SK-N-MC (cell line): ENCODE measurements around the gene ANKMY1.

Source experiments
- EZH2 ChIP-seq: fragments of 200-600 bp; sonication (generic); IDR thresholded peaks from one replicate; pipeline ENCODE4 v1.6.1; 2017; ENCODE audit warnings: antibody characterized with exemption
- FOXP2 ChIP-seq: optimal IDR thresholded peaks from 2 replicates; pipeline ENCODE3; 2011; ENCODE audit warnings: mild to moderate bottlenecking, moderate library complexity; ENCODE audit not compliant: insufficient read depth; ENCODE audit errors: extremely low read length, control extremely low read depth
- POLR2AphosphoS5 ChIP-seq: IDR thresholded peaks from 2 replicates; pipeline ENCODE4 v1.6.1; 2012; ENCODE audit warnings: mild to moderate bottlenecking, low read depth, low read length, borderline replicate concordance

- TF ChIP-seq EZH2 (no peak), POLR2AphosphoS5 (no peak), FOXP2 (no peak)
Observed at GRCh38 chr2:240522406-240522805, 35.4 kb downstream of the ANKMY1 start.
